Stimulated activated CD8-positive, alpha-beta memory T cell treated with anti-CD3 and anti-CD28 coated beads, Interleukin-15, amount 100 ng/mL, for 1 hour (primary cell): Measurements from ENCODE around the gene TBC1D1.
A peak's percentile ranks its signal among the peaks of the same experiment; 100 is the strongest.

ENCODE experiments used
- DNase-seq: peaks from one replicate; pipeline ENCODE4 v3.0.0-alpha.2; 2020; ENCODE audit warnings: low read depth

TBC1D1 gene

GRCh38 chr4:38169524-38169923 lies 278.6 kb downstream of the TBC1D1 start:
- DNase-seq: no peak

- DNase-seq: no peak
Measured at GRCh38 chr4:38170338-38171169, 279.7 kb downstream of the TBC1D1 start.

GRCh38 chr4:38172078-38172477 lies 281.2 kb downstream of the TBC1D1 start:
- DNase-seq: no peak

GRCh38 chr4:38173935-38174518 lies 283.1 kb downstream of the TBC1D1 start:
- no peak for DNase-seq

- DNase-seq: no peak
Measured at GRCh38 chr4:38174801-38175200, 283.9 kb downstream of the TBC1D1 start.

- no peak for DNase-seq
Measured at GRCh38 chr4:38176165-38176564, 285.3 kb downstream of the TBC1D1 start.

- DNase-seq: peak; percentile 28
Measured at GRCh38 chr4:38177035-38177546, 286.2 kb downstream of the TBC1D1 start.

- no peak for DNase-seq
Measured at GRCh38 chr4:38177641-38178391, 286.9 kb downstream of the TBC1D1 start.

- DNase-seq: no peak
Measured at GRCh38 chr4:38178392-38178995, 287.6 kb downstream of the TBC1D1 start.

GRCh38 chr4:38179690-38180377 lies 288.9 kb downstream of the TBC1D1 start:
- peak; percentile 60 for DNase-seq

- DNase-seq: no peak
Measured at GRCh38 chr4:38180456-38180855, 289.6 kb downstream of the TBC1D1 start.

GRCh38 chr4:38181286-38181685 lies 290.4 kb downstream of the TBC1D1 start:
- DNase-seq: no peak

GRCh38 chr4:38182334-38182998 lies 291.6 kb downstream of the TBC1D1 start:
- no peak for DNase-seq

GRCh38 chr4:38184404-38184803 lies 293.5 kb downstream of the TBC1D1 start:
- DNase-seq: no peak

GRCh38 chr4:38185406-38186144 lies 294.7 kb downstream of the TBC1D1 start:
- no peak for DNase-seq

- no peak for DNase-seq
Measured at GRCh38 chr4:38188136-38188535, 297.3 kb downstream of the TBC1D1 start.

GRCh38 chr4:38188631-38189101 lies 297.8 kb downstream of the TBC1D1 start:
- no peak for DNase-seq
